Raji (cell line): ENCODE measurements around the gene CD248.

Source experiments
- POLR2A ChIP-seq: IDR thresholded peaks from 2 replicates; pipeline ENCODE4 v1.6.1; 2011; ENCODE audit warnings: low read depth, low read length, control low read depth; ENCODE audit not compliant: insufficient read depth

CD248 gene, protein sequence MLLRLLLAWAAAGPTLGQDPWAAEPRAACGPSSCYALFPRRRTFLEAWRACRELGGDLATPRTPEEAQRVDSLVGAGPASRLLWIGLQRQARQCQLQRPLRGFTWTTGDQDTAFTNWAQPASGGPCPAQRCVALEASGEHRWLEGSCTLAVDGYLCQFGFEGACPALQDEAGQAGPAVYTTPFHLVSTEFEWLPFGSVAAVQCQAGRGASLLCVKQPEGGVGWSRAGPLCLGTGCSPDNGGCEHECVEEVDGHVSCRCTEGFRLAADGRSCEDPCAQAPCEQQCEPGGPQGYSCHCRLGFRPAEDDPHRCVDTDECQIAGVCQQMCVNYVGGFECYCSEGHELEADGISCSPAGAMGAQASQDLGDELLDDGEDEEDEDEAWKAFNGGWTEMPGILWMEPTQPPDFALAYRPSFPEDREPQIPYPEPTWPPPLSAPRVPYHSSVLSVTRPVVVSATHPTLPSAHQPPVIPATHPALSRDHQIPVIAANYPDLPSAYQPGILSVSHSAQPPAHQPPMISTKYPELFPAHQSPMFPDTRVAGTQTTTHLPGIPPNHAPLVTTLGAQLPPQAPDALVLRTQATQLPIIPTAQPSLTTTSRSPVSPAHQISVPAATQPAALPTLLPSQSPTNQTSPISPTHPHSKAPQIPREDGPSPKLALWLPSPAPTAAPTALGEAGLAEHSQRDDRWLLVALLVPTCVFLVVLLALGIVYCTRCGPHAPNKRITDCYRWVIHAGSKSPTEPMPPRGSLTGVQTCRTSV

DNA sequence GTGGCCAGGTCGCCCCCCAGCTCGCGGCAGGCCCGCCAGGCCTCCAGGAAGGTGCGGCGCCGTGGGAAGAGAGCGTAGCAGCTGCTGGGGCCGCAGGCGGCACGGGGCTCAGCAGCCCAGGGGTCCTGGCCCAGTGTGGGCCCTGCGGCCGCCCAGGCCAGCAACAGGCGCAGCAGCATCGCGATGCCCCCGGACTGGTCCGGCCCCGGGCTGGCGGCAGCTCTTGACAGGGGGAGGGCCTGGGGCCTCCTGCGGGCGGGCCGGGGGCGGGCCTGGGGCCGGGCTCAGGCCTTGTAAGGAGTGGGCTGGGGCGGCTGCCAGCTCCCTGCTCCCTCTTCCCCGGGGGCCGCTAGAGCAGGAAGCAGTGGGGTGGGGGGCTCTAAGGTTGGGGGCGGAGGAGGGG, at the start of gene CD248:
TSS of gene CD248 (minus strand) at position 196 of the 403 bp plus-strand sequence. CDS start at position 179, 17 bp downstream.
- TF ChIP-seq POLR2A: no peak

DNA sequence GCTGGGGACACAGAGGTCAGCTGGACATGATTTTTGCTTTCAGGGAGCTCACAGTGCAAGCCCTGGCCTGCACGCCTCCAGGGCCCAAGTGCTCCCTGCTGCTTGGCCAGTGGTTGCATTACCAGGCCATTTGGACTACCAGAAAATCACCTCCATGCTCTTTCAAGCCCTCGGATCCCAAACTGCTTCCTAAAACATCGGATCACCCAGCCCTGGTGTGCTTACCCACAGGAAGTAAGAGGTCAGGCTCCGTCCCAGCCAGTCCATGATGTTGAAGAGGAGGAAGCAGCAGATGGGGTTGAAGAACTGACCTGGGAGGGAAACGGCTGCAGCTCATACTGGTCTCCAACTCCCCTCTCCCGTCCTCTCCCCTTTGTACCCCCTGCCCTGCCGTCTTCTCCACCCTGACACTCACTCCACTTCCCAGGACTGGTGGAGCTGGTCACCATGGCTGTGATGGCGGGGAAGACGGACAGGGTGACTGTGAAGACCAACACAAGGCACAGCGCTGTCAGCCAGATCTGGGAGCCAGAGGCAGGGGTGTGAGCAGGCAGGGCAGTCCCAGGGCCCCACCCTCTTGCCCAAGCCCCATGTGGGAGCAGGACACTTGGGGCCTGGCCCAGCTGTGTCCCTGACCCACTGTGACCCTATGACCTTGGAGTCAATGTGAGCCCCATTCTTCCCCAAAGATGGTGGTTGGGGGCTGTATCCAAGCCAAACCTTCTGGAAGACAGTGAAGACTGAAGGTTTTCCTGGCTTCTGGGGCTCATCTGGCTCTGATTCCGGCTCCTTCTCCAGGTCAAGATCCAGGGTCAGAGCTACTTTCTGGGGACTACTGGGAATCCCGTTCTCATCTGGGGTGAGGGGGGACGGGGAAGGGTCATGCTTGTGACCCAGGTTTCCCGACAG, 49.1 kb upstream of the CD248 start:
- TF ChIP-seq POLR2A: no peak

DNA sequence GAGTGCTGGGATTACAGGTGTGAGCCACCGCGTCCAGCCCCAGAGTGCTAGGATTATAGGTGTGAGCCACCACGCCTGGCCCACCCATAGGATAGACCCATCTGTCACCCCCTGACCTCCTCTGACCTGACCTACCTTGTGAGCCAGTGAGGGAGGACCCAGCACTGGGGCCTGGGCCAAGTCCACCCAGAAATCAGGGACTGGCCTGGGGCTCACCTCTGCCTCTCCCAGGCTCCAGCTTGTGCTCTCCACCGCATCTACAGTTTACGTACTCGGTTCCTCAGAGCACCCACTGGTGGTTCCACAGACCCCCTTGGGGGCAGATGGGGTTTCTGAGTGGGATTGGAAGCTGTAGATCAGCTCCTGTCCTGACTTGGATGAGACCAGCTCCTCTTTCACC, 48.3 kb upstream of the CD248 start:
- TF ChIP-seq POLR2A: no peak

DNA sequence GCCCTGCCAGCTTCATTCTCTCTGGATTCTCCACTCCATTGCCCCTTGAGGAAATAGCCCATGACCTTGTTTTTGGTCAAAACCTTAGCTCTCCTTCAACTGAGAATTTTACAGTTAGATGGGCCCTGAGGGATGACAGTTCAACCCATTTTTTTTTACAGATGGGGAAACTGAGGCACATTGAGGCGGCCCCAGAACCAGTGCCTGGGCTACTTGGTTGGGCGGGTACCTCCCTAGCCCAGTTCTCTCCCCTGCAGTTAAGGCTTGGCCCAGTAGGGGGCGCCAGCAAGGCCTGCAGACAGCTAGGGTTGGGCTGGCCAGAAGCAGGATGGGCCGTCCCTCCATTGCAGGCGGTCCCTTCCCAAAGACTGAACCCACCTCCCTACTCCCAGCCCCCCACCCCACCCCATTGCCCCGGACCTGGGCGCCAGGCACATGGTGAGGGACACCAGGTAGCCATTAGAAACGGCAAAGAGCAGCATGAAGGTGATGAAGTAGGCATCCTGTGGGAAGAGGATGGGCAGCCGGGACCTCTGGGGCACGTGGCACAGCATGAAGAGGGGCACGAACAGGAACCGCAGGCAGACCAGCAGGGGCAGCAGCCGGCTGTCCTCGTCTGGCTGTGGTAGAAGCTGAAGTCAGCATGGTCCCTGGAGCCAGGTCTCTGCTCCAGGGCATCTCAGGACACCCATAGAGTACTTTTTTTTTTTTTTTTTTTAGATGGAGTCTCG, 47.1 kb upstream of the CD248 start:
- no peak for TF ChIP-seq POLR2A

DNA sequence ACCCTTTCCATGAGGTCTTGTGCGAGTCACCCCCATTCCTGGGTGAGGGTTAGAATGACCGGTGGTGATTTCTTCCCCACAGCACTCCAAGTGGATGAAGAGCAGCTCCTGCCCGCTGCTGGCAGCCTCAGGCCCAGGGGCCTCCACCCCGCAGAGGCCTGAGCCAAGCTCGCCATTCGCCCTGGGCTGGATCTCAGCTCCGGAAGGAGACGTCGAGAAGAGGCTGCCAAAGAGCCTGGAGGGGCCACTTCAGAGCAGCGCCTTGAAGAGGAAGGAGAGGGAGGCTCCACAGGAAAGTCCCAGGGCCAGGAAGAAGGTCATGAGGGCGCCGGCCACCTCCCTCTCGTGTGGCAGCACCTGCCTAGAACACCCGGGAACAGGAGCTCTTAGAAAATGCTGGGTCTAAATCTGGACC, 46.4 kb upstream of the CD248 start:
- 0 out of 2 replicates have a peak, but pooled peaks have one; percentile 12 for TF ChIP-seq POLR2A

DNA sequence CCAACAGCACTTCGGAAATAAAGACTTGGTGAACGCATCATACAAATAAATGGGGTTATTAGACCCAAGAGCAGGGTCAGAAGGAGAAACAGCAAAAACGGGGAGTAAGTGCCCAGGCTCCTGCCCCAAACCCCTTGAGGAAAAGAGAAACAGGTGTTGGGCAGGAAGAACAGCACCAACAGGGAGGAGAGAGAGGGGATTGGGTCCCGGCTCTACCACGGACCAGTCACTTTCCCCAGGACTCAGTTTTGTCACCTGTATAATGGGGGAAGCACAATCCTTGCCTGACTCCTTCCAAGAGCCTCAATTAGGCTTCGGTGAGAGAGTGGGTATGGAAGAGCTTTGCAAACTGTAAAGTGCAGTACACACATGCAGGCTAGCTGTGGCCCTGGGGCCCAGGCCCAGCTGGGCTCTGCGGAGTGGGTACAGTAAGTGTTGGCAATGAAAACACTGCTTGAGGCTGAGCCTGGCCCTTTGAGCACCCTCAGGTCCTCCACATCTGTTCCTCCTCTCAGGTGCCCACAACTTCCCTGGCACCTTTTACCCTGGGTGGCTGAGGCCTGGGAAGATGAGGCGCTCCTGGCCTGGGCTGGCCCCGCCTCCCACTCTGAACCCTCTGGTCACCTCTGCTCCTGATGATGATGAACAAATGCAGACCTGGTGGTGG, 45.8 kb upstream of the CD248 start:
- TF ChIP-seq POLR2A: no peak

DNA sequence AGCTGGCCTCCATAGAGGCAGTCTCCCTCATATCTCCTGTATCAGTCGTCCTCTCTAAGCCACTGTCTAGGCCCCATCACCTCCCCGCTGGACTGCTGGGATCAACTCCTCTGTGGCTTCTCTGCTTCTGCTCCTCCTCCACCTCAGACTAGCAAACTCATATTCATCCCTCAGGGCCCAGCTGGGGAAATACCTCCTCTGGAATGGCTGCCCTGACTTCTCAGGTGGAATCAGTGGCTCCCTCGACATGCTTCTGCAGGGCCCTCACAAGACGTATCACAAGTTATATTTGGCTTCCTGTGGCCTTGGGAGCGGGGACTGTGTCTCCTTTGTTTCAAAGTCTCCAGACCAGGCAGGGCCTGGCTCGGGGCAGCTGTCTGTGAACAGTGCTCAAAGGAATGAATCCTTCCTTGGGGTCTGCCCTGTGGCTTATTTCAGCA, 44.7 kb upstream of the CD248 start:
- peak; percentile 13; the same call in 1 of the 2 replicates for TF ChIP-seq POLR2A

DNA sequence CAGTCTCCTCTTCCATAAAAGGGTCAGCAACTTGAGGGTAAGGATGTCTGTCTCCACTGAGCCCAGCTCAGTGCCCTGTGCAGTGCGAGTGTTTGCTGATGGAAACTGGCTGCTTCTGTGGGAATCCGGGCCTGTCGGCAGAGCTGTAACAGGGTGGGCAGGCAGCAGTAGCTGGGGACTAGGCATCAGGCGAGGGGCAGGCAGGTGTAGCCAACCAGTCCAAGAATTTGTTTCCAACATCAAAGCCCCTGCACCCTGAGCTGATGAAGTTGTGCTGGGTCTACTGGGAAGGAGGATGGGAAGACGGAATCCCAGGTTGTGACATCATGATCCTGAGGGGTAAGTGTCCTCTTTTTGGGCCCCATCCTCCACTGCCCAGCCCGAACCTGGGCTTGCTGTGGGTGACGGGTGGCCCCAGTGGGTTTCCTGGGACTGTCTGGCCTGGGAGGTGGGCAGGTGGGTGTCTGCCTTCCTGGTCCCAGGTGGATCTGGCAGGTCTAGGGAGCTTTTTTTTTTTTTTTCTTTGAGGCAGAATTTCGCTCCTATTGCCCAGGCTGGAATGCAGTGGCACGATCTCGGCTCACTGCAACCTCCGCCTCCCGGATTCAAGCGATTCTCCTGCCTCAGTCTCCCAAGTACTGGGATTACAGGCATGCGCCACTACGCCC, 43.7 kb upstream of the CD248 start:
- 0 out of 2 replicates have a peak, but pooled peaks have one; percentile 20 for TF ChIP-seq POLR2A

DNA sequence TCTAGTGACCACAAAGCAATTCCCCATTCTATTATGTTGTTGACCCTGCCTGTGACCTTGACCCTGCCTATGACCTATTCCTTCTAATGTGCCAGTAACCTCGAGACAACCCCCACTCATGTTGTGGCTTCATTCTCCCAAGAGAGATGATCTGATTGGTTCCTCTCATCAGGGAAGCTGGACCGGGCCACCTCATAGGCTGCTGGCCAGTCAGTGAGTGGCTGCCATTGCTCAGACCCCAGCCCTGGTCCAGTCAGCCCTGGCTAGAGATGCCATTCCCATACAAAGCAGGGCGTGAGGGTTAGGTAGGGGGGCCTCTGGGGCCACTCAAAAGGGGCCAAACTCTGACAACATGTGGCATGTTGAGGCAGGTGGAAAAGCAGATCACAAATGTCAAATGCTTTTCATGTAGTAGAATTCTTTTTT, 42.8 kb upstream of the CD248 start:
- TF ChIP-seq POLR2A: peak; percentile 31

DNA sequence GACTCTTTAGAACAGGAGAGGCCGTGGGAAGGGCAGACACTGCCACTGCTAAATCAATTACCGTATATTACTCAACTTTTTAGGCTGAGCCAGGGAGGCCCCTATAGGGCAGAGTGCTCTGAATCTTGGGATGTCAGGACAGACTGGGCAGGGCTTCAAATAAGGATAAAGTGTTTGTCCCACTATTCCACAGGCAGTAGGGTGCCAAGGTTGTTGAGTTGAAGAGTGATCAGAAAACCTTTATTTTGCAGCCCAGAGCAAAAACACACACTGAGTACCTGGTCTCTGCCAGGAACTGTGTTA, 32.2 kb upstream of the CD248 start:
- no peak for TF ChIP-seq POLR2A

DNA sequence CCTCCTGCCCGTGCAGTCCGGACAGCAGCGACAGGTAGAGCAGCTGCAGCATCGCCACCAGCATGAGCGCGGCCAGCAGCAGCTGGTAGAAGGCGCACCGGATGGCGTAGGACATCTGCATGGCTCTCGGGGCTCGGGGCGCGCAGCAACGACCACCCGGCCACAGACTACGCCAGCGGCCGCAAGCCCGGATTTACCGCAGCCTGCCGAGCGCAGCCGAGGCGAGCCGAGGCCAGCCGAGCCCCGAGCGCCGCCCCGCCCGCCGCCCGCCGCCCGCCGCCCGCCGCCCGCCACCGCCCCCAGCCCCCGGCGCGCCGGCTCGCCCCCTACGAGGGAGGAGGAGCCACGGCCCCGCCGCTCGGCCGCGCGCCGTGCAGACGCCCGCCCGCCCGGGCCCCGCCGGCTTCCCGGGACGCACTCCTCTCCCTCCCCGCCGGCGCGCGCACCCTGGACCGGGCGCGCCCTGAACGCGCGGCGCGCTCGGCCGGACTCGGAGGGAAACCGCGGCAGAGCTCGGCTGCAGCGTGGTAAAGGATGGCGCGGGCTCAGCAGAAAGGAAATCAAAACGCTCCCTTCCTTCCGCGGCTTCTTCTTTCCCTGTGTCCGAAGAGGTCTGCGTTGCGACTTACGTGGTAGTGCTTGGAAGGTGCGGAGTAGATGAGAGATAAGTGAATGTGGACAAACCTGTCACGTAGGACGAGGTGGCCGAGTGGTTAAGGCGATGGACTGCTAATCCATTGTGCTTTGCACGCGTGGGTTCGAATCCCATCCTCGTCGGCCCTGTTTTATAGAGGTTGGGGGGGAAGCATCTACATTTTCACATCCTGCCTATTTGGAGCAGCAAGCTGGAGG, 30.8 kb upstream of the CD248 start, which contains the start of gene B4GAT1:
TSS of gene B4GAT1 (minus strand) at position 205 of the 852 bp plus-strand sequence. CDS start at position 121, 84 bp downstream.
- peak; percentile 68 for TF ChIP-seq POLR2A
